HepG2 (cell line): ENCODE data around the gene SAMD14. TPM values are rescaled to one million over a fixed set of nuclear protein-coding genes. Genes with fewer than 3 reads are reported as not detected.

Experiments used
- BCL6 ChIP-seq: IDR thresholded peaks from 2 replicates; pipeline ENCODE4 v1.6.1; 2016; ENCODE audit warnings: missing genetic modification reagents, missing compliant biosample characterization
- CENPT ChIP-seq: sonication (generic); formaldehyde crosslinking; IDR thresholded peaks from 2 replicates; pipeline ENCODE4 v1.8.0; 2022; ENCODE audit warnings: low read depth, mild to moderate bottlenecking, moderate library complexity, missing genetic modification reagents
- DNMT1 ChIP-seq: sonication (generic); formaldehyde crosslinking; IDR thresholded peaks from 2 replicates; pipeline ENCODE4 v1.5.1; 2020; ENCODE audit warnings: mild to moderate bottlenecking, missing genetic modification reagents
- GATAD1 ChIP-seq: IDR thresholded peaks from 2 replicates; pipeline ENCODE4 v1.6.1; 2016; ENCODE audit warnings: missing genetic modification reagents, missing compliant biosample characterization
- HOXD1 ChIP-seq: sonication (generic); formaldehyde crosslinking; IDR thresholded peaks from 2 replicates; pipeline ENCODE4 v1.5.0; 2020; ENCODE audit warnings: missing genetic modification reagents
- KAT8 ChIP-seq: IDR thresholded peaks from 2 replicates; pipeline ENCODE4 v1.6.1; 2016; ENCODE audit warnings: missing genetic modification reagents, missing compliant biosample characterization
- MTF1 ChIP-seq: sonication (generic); formaldehyde crosslinking; IDR thresholded peaks from 2 replicates; pipeline ENCODE4 v1.5.0; 2020; ENCODE audit warnings: missing genetic modification reagents
- NONO ChIP-seq, 2 experiments: fragments of 450-650 bp in 1 of 2; sonication (generic) in 1 of 2; formaldehyde crosslinking in 1 of 2; IDR thresholded peaks in 1 of 2; conservative IDR thresholded peaks in 1 of 2; 2 replicates each; pipeline versions ENCODE4 v1.6.1 to v1.8.0; 2017 to 2022; ENCODE audit warnings: mild to moderate bottlenecking in 1 of 2, missing genetic modification reagents in 1 of 2, moderate library complexity in 1 of 2
- RFXANK ChIP-seq: IDR thresholded peaks from 2 replicates; pipeline ENCODE4 v1.6.1; 2016
- SIN3B ChIP-seq: fragments of 150-350 bp; IDR thresholded peaks from 2 replicates; pipeline ENCODE4 v1.6.1; 2014; ENCODE audit warnings: low read length
- ZBTB1 ChIP-seq: sonication (generic); formaldehyde crosslinking; IDR thresholded peaks from 2 replicates; pipeline ENCODE4 v1.4.0; 2020; ENCODE audit warnings: missing genetic modification reagents, borderline replicate concordance
- ZEB1 ChIP-seq: IDR thresholded peaks from 2 replicates; pipeline ENCODE4 v1.6.1; 2012; ENCODE audit warnings: mild to moderate bottlenecking, low read depth, inconsistent platforms; ENCODE audit not compliant: insufficient replicate concordance
- ZFAT ChIP-seq: sonication (generic); formaldehyde crosslinking; conservative IDR thresholded peaks from 2 replicates; pipeline ENCODE4 v1.8.1; 2023; ENCODE audit warnings: missing genetic modification reagents, inconsistent platforms
- ZNF121 ChIP-seq: sonication (generic); formaldehyde crosslinking; IDR thresholded peaks from 2 replicates; pipeline ENCODE4 v1.5.0; 2020; ENCODE audit warnings: mild to moderate bottlenecking, missing genetic modification reagents
- ZNF30 ChIP-seq: sonication (generic); formaldehyde crosslinking; IDR thresholded peaks from 2 replicates; pipeline ENCODE4 v1.5.0; 2020; ENCODE audit warnings: mild to moderate bottlenecking, missing genetic modification reagents
- ZNF430 ChIP-seq: sonication (generic); formaldehyde crosslinking; IDR thresholded peaks from 2 replicates; pipeline ENCODE4 v1.9.0; 2021; ENCODE audit warnings: mild to moderate bottlenecking, missing genetic modification reagents
- ZNF629 ChIP-seq: sonication (generic); formaldehyde crosslinking; conservative IDR thresholded peaks from 2 replicates; pipeline ENCODE4 v1.5.0; 2020; ENCODE audit warnings: missing genetic modification reagents
- ZNF75D ChIP-seq: sonication (generic); formaldehyde crosslinking; IDR thresholded peaks from 2 replicates; pipeline ENCODE4 v1.8.1; 2023; ENCODE audit warnings: missing genetic modification reagents, mild to moderate bottlenecking, borderline replicate concordance
- ZNF777 ChIP-seq: sonication (generic); formaldehyde crosslinking; IDR thresholded peaks from 2 replicates; pipeline ENCODE4 v1.4.0; 2020; ENCODE audit warnings: missing genetic modification reagents
- ZNF781 ChIP-seq: sonication (generic); formaldehyde crosslinking; IDR thresholded peaks from 2 replicates; pipeline ENCODE4 v1.5.1; 2020; ENCODE audit warnings: borderline replicate concordance, mild to moderate bottlenecking, missing genetic modification reagents; ENCODE audit errors: not compliant biosample characterization
- polyA plus RNA-seq, 8 experiments: library from polyadenylated mRNA; depleted of rRNA in 3 of 8; stranded (reverse) in 7 of 8; unstranded in 1 of 8; fragments of >200 nt; fragmentation: Illumina TruSeq in 4 of 8; extraction: Trizol in 4 of 8; gene quantifications; 2 replicates each; pipeline versions ENCODE4 v1.2.1 to v1.2.3, GENCODE V29; 2011 to 2016; ENCODE audit warnings: low read depth in 4 of 8, missing spikeins in 1 of 8, mixed read lengths in 1 of 8; ENCODE audit not compliant: insufficient read depth in 1 of 8
- total RNA-seq, 5 experiments: library from RNA; depleted of rRNA; stranded (reverse); fragments of >200 nt; fragmentation: Illumina TruSeq; extraction: Trizol; gene quantifications; 2 replicates each; pipeline ENCODE4 v1.2.3, GENCODE V29; 2016; ENCODE audit warnings: low read depth in 1 of 5
- TF ChIP-seq, protein P1 (sequence below): sonication (generic); formaldehyde crosslinking; IDR thresholded peaks from 2 replicates; pipeline ENCODE4 v1.5.0; 2020; ENCODE audit warnings: missing genetic modification reagents
- TF ChIP-seq, protein P2 (sequence below): sonication (generic); formaldehyde crosslinking; IDR thresholded peaks from 2 replicates; pipeline ENCODE4 v1.8.0; 2022; ENCODE audit warnings: mild to moderate bottlenecking, missing genetic modification reagents, moderate library complexity
- TF ChIP-seq, protein P3 (sequence below): sonication (generic); IDR thresholded peaks from 2 replicates; pipeline ENCODE4 v1.6.1; 2016; ENCODE audit warnings: low read depth, borderline replicate concordance
- TF ChIP-seq, protein P4 (sequence below): sonication (generic); formaldehyde crosslinking; IDR thresholded peaks from 2 replicates; pipeline ENCODE4 v1.4.0; 2020; ENCODE audit warnings: mild to moderate bottlenecking, missing genetic modification reagents

SAMD14 gene
- total and polyA plus RNA-seq, 2 of the 13 experiments (the other 11 are each of a cell fraction or from before 2014, with no cell fraction given) = 0.07 to 0.22 TPM

DNA sequence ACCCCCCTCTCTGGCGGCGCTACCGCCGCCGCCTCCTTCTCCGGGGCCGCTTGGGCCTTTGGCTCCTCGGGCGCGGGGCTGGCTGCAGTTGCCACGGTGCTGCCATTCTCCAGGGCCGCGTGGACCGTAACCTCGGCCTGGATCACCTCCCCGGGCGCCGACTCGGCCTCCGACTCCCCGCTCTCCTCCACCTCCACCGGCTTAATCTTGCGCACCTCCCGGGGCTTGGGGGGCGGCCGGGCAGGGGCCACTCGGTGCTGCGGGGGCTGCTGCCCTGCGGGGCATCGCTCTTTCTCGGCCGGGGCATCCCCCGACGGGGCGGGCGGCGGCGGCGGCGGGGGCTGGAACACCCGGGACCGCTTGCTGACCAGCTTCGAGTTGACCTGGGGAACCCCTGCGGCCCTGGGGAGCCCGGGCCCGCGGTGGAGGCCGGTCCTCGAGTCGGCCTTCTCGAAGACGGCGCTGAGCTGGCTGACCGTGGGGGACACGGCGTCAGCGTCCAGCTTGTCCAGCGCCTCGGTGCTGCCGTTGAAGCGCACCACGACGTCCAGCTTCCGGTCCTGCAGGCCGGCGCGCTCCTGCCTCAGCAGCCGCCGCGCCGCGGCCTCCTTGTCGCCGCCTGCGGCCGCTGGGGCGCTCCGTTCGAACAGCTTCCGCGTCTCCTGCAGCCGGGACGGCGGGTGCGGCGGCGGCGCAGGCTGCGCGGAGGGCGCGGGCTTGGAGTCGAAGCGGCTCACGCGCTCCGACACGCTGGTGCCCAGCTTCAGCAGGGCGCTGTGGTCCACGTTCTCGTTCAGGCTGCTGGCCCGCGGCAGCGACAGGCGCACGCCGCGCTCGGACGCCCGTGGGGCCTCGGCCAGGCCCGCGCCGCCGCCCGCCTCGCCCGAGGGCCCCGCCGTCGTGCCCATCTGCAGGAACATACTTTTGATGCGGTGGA, 19.7 kb upstream of the SAMD14 start (continued):
- TF ChIP-seq ZNF777 (CRISPR knock-in tag) = peak; percentile 100
- TF ChIP-seq ZNF781 (CRISPR knock-in tag) = no peak
- no peak for TF ChIP-seq NONO (IDR thresholded peaks at IDR 0.05)
- TF ChIP-seq NONO (CRISPR knock-in tag; conservative IDR thresholded peaks at IDR 0.05) = peak; percentile 54; the same call in 1 of the 2 replicates
- no peak for TF ChIP-seq GATAD1 (CRISPR knock-in tag)
- TF ChIP-seq, protein P1, sequence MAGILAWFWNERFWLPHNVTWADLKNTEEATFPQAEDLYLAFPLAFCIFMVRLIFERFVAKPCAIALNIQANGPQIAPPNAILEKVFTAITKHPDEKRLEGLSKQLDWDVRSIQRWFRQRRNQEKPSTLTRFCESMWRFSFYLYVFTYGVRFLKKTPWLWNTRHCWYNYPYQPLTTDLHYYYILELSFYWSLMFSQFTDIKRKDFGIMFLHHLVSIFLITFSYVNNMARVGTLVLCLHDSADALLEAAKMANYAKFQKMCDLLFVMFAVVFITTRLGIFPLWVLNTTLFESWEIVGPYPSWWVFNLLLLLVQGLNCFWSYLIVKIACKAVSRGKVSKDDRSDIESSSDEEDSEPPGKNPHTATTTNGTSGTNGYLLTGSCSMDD (CRISPR knock-in tag) = no peak; the same call in 1 of the 2 replicates
- no peak; the same call in 1 of the 2 replicates for TF ChIP-seq ZFAT (CRISPR knock-in tag)
- TF ChIP-seq ZEB1 = no peak
- no peak for TF ChIP-seq RFXANK (CRISPR knock-in tag)
- TF ChIP-seq KAT8 (CRISPR knock-in tag) = no peak
- TF ChIP-seq SIN3B = no peak
- TF ChIP-seq, protein P2, sequence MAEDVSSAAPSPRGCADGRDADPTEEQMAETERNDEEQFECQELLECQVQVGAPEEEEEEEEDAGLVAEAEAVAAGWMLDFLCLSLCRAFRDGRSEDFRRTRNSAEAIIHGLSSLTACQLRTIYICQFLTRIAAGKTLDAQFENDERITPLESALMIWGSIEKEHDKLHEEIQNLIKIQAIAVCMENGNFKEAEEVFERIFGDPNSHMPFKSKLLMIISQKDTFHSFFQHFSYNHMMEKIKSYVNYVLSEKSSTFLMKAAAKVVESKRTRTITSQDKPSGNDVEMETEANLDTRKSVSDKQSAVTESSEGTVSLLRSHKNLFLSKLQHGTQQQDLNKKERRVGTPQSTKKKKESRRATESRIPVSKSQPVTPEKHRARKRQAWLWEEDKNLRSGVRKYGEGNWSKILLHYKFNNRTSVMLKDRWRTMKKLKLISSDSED (CRISPR knock-in tag) = no peak; the same call in 1 of the 2 replicates
- TF ChIP-seq, protein P3, sequence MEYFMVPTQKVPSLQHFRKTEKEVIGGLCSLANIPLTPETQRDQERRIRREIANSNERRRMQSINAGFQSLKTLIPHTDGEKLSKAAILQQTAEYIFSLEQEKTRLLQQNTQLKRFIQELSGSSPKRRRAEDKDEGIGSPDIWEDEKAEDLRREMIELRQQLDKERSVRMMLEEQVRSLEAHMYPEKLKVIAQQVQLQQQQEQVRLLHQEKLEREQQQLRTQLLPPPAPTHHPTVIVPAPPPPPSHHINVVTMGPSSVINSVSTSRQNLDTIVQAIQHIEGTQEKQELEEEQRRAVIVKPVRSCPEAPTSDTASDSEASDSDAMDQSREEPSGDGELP = no peak
- TF ChIP-seq ZNF121 (CRISPR knock-in tag) = no peak
- no peak for TF ChIP-seq ZNF75D
- no peak for TF ChIP-seq MTF1 (CRISPR knock-in tag)
- TF ChIP-seq, protein P4, sequence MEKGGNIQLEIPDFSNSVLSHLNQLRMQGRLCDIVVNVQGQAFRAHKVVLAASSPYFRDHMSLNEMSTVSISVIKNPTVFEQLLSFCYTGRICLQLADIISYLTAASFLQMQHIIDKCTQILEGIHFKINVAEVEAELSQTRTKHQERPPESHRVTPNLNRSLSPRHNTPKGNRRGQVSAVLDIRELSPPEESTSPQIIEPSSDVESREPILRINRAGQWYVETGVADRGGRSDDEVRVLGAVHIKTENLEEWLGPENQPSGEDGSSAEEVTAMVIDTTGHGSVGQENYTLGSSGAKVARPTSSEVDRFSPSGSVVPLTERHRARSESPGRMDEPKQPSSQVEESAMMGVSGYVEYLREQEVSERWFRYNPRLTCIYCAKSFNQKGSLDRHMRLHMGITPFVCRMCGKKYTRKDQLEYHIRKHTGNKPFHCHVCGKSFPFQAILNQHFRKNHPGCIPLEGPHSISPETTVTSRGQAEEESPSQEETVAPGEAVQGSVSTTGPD (CRISPR knock-in tag) = no peak
- no peak; the same call in 1 of the 2 replicates for TF ChIP-seq HOXD1 (CRISPR knock-in tag)
- 0 out of 2 replicates have a peak, but pooled peaks have one; percentile 28 for TF ChIP-seq ZNF629 (CRISPR knock-in tag)
- no peak for TF ChIP-seq ZNF430 (CRISPR knock-in tag)
- no peak for TF ChIP-seq CENPT (CRISPR knock-in tag)
- TF ChIP-seq ZBTB1 (CRISPR knock-in tag) = no peak
- TF ChIP-seq DNMT1 (CRISPR knock-in tag) = no peak
- TF ChIP-seq ZNF30 (CRISPR knock-in tag) = no peak
- no peak; the same call in 1 of the 2 replicates for TF ChIP-seq BCL6 (CRISPR knock-in tag)
